HG03095 (cell line): ENCODE results near the gene ANK3.

Source experiments
- ATAC-seq: cut with Tn5 transposase; IDR thresholded peaks from one replicate; pipeline ENCODE4 v1.9.1; 2021; ENCODE audit warnings: moderate library complexity; ENCODE audit not compliant: unreplicated experiment

ANK3 gene

DNA sequence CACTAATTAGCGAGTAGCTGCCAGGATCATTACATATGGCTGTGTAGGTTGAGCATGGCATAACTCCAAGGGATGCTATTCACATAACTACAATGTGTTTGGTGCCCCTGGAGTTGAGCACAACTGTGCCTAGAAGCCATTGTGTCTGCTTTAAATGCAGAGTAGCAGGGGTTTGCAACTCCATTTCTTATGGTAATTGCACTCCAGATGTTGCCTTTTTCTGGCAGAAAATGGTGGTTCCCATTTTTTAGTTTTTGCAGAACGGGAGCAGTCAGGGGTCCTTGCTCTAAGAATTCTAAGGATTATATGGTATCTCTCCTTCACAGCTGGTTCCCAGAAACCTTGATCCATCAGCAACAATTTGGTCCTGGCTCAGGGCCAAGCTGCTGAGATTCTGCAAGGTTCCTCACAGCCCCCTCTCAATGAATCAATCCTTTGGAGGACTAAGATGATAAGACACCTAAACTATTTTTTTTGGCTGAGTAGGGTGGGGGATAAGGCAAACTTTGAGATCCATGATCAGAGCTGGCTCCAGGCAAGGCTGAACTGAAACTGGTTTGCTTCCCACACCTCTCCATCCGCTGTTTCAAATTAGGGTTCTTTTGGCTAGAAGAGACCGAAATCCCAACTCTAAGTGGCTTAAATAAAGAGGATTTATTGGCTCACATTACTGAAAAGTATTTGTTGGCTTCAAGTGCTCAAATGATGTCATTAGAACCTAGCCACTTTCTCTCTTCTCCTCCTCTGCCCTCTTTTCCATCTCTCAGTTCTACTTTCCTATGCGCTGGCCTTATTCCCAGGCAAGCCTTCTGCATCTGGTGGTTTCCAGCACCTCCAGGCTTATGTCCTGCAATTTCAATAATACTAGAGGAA is 385.8 kb downstream of the ANK3 start:
- ATAC-seq = no peak

GRCh38 chr10:60000747-60001146 is 388.9 kb downstream of the ANK3 start:
- no peak for ATAC-seq

DNA sequence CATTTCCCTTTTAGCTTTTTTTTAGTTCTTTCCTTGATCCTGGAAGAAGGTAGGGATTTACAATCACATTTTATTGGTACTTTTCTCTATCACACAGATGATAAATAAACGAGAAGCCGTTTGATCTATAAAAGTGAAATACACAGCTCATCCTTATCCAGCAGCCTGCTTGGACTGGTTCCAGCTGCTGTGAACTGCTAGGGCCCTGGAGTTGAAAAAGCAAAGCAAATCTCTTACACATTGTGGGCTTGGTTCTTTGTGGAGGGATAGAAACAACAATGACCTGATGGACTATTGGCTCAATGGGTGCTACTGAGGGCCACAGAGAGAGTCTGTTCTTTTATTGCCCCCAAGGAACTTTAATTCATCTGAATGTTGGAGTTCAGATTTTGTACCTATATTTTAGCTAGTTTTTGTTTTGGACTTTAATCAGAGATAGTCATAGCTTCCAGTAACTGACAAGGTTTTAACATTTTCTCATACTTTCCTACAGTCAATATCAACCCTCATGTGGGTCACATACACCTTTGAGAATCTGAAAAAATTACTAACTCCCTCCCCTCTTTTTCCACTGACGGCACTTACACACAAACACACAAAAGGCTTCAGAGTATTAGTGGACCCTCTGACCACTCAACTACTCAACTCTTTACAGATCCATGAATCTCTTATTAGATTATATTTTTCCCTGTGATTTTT is 391.7 kb downstream of the ANK3 start:
- no peak for ATAC-seq

GRCh38 chr10:59995862-59996261 is 393.8 kb downstream of the ANK3 start:
- ATAC-seq = no peak

- no peak for ATAC-seq
Measured at GRCh38 chr10:59993931-59994330, 395.7 kb downstream of the ANK3 start.

GRCh38 chr10:59991661-59992060 is 398.0 kb downstream of the ANK3 start:
- ATAC-seq = no peak

DNA sequence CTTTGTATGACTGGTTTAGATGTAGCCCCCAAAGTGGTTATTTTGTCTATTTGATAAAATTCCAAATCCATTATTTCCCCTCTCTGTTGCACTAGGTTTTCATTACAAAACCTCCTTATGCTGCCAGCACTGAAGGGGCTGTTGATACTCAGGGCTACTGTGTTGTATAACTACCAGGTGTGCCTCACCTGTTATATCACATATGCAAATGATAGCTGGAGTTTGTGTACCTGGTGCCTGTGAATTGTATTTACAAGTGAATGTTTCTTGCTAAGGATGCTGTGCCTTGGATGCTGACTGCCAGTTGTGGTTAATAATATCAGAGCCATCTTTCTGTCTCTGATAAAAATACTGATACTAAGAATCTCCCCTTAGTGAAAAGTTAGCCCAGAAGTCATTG is 398.6 kb downstream of the ANK3 start:
- ATAC-seq = no peak

DNA sequence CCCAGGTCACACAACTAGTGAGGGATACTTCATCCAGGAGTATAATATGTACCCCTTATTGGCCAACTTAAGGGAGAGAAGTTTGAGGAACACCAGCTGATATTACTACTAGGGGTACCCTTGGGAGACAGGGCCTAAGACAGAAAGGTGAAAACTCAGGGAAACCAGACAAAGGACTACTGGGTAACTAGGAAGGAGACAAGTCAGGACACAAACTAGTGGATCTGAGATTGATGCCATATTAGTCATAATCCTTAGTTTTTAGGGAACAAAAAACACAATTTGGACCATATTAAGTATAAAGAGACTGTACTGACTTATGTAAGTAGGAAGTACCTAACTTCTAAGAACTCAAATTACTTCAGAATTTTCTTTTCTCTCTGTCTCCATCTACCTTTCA is 404.0 kb downstream of the ANK3 start:
- ATAC-seq = no peak

DNA sequence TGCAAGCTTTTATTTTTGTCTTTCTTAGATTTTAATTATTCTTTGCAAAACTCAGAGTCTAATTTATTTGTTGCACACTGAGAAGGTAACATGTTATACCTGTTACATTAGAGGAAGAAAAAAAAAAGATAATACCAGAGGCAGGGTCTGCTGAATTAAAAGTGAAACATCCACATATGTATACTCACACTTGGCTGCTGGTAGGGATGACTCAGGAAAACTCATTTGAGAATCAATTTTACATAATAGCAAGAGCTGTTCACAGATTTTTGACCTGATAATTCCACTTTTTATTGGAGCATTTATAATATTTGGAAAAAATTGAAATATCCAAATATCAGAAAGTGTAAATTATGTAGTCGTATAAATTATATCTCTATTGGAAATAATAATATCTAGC is 405.3 kb downstream of the ANK3 start:
- ATAC-seq = no peak

GRCh38 chr10:59980356-59980755 is 409.3 kb downstream of the ANK3 start:
- ATAC-seq = no peak

DNA sequence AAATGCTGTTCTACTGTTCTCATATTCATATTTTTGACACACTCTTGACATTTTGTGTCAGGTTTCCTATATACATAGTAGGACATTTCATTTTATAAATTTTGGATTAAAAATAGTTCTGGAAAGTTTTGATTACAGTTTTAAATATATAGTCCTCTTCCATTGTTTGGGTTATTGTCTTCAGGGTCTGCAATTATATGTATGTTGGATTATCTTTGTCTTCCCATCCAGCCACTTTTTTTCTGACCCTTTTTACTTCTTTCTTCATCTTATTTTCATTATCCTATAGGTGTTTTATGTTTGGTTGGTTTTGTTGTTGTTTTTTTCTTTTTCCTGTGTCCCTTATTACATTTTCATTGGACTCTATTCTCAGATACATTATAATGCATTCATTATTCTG is 412.2 kb downstream of the ANK3 start:
- no peak for ATAC-seq

GRCh38 chr10:59976909-59977308 is 412.8 kb downstream of the ANK3 start:
- ATAC-seq = no peak
